Measurements from ENCODE around the gene MPG.

Gene MPG

GRCh38 chr16:53346-54236 is 24.4 kb upstream of the MPG start, which contains the start of the genes POLR3K and SNRNP25:
POLR3K (minus strand) TSS chr16:53608; CDS start chr16:53586, 22 bp downstream.
SNRNP25 (plus strand) TSS chr16:53828; CDS start chr16:54017, 189 bp downstream.
- peak; percentile 90 for DNase-seq

GRCh38 chr16:54237-54581 is 23.8 kb upstream of the MPG start:
- no peak for DNase-seq

DNA sequence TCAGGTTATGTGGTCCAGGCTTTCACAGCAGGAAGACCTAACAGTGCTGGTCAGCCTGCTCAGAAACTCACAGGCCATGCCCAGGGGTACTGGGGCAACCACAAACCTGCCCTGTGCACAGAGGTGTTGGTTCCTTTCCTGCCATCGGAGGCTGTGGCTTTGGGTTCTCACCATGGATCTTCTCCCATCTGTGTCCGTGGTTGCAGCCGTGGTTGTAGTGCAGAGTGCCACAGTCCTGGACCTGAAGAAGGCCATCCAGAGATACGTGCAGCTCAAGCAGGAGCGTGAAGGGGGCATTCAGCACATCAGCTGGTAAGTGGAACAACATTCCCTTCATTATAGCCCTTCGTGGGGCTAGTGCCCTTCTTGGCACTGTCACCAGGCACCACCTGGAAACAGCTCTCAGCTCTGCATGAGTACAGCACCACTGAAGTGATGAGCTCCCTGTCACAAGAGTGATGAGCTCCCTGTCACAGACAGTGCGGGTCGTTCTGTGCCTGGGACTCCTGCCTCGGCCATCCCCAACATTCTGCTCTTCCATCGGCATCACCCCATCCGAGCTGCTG is 22.4 kb upstream of the MPG start:
- no peak for DNase-seq

DNA sequence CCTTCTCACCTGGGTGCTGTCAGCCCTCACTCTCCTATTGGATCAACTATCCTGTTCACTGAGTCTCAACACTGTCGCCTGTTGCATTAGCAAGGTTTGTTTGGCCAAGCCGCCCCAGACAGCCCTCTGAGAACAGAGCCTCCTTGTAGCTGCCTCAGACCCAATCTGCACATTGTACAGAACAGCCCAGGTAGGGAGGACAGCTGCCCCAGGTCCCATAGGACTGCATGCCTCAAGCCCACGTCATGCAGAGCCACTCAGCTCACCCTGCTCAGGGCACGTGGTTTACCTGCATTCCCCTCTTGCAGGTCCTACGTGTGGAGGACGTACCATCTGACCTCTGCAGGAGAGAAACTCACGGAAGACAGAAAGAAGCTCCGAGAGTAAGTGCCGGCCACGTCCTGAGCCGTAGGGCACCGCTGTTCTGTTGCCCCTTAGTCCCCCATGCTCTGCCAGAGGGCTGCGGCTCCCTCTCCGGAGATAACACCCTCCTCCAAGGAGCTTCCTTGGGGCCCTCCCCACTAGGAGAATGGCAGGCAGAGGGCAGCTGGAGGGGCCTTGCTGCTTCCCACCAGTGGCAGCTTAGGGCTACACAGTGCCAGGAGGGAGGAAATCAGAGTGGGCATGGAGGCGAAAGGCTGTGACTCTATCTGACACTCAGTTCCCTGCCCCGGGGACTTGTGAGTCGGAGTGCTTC is 21.6 kb upstream of the MPG start:
- no peak for DNase-seq

DNA sequence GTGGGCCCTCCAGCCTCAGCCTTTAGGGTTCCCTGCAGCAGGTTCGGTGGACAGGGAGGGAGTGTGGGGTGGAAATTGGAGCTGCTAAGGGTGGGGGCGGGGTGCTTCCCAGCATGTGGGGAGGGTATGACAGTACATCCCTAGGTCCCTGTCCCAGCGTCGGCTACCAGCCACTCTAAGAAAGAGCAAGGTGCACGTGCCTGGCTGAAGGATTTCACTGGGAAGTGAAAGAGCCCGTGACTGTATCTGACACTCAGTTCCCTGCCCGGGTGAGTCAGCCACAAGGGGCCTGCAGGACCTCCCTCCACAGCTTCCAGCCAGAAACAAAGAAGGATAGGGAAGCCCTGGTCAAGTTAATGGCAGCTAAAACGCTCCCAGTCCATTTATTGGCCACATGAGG is 20.3 kb upstream of the MPG start:
- DNase-seq, result no peak

GRCh38 chr16:58491-59439 is 19.3 kb upstream of the MPG start:
- no peak for DNase-seq

DNA sequence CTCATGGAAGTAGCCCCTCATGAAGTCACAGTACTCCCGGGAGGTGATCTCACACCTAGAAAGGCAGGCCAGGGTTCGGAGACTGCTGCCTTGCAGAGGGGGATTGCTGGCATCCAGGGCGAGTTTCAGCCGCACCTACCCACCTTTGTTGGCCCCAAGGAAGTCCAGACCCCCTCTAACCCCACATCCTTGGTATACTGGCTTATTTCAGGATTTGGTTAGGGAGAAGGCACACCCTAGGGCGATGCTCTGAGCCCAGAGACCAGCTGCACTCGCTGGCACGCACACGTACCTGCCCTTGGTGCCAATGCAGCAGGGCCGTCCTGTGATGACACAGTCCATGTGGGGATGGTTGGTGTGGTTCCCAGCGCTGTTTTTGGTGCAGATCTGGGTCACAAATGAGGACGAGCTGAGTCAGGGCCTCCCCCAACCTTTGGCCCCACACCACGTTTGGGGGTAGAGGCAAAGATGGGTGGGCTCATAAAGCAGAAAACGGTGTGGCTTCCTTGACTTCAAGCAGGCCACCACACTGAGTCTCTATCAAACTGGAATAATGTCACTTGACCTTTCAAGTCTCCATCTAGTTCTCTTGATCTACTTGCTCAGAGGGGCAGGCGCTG is 18.5 kb upstream of the MPG start:
- DNase-seq, result no peak

GRCh38 chr16:60166-60565 is 17.9 kb upstream of the MPG start:
- DNase-seq, result no peak

DNA sequence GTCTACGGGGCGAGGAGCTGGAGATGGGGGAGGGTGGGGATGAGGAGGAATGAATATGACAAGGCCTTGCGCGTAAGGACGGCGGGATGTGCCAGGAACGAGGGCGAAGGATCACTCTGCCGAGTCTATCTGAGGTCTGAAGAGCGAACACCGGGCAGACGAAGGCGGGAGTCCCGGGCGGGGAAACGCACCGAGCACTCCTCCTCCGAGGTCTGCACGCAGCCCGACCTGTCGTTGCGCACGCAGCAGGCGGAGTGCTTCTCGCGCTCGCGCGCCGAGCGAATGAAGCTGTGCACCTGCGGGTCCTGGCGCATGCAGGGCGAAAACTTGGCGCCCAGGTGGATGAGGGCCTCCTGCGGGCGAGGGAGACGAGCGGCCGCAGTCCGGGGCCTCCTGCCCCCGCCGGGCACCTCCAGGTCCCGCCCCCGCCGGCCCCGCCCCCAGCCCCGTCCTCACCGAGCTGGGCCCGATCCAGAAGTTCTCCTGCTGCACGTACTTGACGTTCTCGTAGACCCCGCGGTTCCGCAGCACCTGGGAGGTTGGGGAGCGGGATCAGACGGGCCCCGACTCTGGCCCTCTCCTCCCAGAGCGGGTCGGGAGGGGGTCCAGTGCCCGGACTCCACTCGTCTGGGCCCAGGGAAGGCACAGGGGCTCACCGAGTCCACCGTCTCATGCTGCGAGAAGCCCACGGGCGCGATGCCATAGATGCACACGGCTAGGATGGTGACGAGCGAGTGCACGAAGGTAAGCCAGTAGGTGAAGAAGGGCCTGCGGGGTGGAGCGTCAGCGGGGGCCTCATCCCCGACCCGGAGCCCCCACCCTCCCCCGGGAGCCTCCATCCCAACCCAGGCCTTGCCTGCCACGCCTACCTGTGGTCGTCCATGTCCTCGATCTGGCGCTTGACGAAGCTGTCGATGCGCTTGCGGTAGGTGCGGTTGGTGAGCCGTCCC is 16.8 kb upstream of the MPG start:
- no peak for DNase-seq

DNA sequence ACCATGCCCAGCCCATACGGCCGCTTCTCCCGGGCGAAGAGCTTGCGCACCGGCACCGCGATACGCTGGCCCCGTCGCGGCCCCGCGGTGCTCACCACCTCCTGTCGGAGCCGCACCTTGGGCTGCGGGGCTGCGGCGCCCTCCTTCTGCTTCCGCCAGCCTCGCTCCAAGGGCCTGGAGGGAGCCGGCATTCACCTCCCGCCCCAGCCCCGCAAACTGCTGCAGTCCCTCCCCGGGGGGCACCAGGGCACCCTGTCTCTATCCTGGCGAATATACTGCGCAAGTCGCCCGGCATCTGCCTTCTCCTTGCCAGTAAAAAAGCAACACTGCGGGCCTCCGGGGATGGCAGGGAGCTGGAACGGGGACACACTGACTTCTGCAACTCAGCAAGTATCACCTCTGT is 16.1 kb upstream of the MPG start:
- DNase-seq, result no peak

DNA sequence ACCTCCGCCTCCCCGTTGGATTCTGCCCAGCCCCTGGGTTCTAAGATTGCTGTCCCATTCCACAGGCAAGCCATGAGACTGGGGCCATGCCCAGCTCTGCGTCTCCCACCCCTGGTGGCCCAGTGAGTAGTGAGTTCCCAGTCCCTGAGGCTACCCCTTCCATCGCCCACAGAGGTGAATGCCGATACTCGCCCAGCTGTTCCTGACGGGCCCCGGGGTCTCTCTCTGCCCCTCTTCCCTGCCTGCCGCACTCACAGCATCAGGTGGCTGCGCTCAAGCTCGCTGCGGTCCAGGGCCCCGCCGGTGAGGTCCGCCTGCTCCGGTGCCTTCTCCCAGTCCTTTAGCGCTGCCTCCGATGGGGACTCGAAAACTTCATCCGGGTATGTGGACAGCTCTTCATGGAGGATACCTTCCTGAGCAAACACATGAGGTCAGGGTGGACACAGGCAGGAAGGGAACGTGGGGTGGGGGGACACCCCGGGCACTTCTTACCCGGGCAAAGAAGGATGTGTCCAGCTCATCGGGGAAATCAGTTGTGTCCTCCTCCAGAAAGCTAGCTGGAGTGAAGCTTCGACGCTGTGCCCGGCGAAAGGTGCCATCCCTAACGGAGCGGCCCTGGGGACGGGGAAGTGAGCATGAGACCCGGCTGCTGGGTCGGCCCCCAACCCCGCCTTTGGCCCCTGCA is 15.6 kb upstream of the MPG start:
- DNase-seq, result no peak

DNA sequence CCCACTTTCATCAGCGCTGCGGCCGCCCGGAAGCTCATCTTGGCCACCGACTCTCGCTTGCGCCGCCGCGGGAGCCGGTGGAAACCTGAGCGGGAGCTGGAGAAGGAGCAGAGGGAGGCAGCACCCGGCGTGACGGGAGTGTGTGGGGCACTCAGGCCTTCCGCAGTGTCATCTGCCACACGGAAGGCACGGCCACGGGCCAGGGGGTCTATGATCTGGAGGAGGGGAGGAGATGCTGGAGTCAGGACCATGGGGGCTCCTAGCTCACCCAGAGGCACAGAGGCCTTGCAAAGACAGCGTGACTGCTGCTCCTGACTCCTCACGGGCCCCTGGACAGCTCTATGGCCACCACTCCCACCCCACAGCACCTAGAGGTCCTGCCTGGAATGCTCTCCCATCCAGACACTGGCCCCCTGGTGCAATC is 15.0 kb upstream of the MPG start:
- DNase-seq, result no peak

DNA sequence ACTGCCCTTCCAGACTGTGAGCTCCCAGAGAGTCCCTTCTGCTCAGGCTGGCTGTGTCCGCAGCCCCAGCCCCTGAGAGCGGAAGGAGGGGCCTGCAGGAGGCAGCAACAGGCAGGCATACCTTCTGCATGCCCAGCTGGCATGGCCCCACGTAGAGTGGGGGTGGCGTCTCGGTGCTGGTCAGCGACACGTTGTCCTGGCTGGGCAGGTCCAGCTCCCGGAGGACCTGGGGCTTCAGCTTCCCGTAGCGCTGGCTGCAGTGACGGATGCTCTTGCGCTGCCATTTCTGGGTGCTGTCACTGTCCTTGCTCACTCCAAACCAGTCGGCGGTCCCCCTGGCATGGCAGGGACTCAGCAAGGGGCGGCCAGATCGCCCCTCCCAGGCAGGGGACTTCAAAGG is 14.6 kb upstream of the MPG start:
- DNase-seq, result no peak

DNA sequence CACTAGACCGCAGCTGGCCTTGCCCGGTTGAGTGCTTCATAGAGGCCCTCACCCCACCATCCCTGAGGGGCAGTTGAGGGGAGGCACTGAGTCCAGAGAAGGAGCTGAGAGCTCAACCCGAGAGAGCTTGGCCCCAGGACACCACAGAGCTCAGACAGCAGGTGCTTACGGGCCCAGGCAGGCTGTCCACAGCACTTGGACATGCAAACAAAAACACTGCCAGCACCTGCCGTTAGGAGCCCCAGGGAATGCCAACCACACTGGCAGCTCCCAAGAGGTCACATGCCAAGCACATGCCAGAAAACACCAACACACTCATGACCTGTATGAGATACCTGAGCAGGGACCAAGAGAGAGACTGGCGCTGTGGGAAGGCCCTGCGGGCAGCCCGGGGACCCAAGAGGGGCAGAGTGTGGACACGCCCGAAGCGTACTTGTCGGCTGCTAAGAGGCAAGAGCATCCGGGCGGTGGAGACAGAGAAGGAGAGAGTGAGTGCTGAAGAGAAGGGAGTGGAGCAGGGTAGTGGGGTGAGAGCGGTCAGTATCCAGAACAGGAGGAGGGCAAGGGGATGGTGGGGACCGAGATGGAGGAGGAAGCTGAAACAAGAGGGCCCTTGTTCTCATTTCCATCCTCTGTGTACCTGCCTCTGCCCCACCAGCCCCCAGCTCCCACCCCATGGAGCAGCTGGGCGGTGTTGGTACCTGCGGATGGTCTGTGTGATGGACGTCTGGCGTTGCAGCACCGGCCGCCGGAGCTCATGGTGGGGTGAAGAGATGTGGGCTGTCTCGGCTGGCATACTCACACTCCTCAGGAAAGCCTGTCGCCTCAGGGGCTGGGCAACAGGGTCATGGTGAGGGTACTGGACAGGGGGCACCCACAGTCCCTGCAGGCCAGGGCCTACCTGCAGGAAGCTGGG is 13.8 kb upstream of the MPG start:
- no peak for DNase-seq

DNA sequence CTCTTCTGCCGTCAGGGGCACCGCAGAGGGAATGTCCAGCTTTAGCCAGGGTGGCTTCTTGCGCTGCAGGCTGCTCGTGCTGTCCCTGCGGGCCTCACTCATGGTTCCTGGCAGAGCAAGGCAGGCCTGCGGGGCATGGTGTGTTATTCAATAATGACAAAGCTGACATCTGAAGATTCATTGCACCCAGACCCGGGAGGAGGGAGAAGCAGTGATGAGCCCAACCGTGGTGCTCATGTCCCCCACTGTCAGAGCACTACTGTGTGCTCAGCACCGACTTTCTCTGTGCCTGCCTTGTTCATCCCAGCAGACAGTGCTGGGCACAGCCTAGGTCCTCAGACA is 13.1 kb upstream of the MPG start:
- DNase-seq, result no peak

GRCh38 chr16:65745-66144 is 12.3 kb upstream of the MPG start:
- peak; percentile 40 for DNase-seq

- DNase-seq, result no peak
Observed at GRCh38 chr16:66309-67182, 11.5 kb upstream of the MPG start.

GRCh38 chr16:67183-67791 is 10.7 kb upstream of the MPG start:
- DNase-seq, result no peak
